GM21423 (cell line): ENCODE measurements around the gene DNAJC5.
"Not testable (repeated sequence)": the region's sequence is repeated elsewhere in the genome, so short reads cannot be mapped to it uniquely, and the experiment has no call there.

Experiments used
- ATAC-seq: cut with Tn5 transposase; IDR thresholded peaks from one replicate; pipeline ENCODE4 v1.9.1; 2021; ENCODE audit warnings: mild to moderate bottlenecking, moderate library complexity; ENCODE audit not compliant: unreplicated experiment

DNAJC5 gene

DNA sequence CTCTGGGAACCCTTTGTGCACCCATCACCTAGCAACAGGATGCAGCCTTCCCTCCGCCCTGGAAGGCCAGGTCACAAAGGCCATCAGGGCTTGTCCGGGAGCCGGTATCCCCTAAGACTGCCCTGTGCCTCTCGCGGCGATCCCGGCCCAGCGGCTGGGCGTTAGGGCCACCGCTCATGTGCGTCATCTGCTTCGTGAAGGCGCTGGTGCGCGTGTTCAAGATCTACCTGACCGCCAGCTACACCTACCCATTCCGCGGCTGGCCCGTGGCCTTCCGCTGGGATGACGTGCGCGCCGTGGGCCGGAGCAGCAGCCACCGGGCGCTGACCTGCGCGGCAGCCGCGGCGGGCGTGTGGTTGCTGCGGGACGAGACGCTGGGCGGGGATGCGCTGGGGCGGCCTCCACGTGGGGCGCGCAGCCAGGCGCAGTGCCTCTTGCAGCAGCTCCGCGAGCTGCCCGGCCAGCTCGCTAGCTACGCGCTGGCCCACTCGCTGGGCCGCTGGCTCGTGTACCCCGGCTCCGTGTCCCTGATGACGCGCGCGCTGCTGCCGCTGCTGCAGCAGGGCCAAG, 33.5 kb upstream of the DNAJC5 start, which contains the start of gene ABHD16B:
TSS of gene ABHD16B (plus strand) at position 134 of the 570 bp plus-strand sequence. CDS start at position 177, 43 bp downstream.
- ATAC-seq: no peak

- no peak for ATAC-seq
These were observed 32.7 kb upstream of the DNAJC5 start for GRCh38 chr20:63861981-63862901.

- no peak for ATAC-seq
These were observed 31.7 kb upstream of the DNAJC5 start for GRCh38 chr20:63863021-63863797.

GRCh38 chr20:63863798-63864544, 31.0 kb upstream of the DNAJC5 start:
- peak; percentile 68 for ATAC-seq

DNA sequence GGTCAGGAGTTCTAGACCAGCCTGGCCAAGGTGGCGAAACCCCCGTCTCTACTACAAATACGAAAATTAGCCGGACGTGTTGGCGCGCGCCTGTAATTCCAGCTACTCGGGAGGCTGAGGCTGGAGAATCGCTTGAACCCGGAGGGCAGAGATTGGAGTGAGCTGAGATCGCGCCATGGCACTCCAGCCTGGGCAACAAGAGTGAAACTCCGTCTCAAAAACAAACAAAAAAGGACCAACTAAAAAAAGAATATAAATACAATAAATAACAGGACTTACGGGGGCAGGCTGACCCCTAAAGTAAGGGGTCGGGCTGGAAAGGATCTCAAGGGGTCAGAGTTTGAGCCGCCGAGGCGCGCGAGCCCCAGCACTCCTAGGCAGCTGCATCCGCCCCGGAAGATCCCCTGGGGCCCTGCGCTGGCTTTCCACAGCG, 30.4 kb upstream of the DNAJC5 start:
- ATAC-seq: no peak

GRCh38 chr20:63864978-63865640, 29.8 kb upstream of the DNAJC5 start, which contains the start of gene TPD52L2:
TSS of gene TPD52L2 (plus strand) at chr20:63865270. CDS start at chr20:63865366, 96 bp downstream.
- peak; percentile 71 for ATAC-seq

- not testable (repeated sequence) for ATAC-seq
These were observed 27.9 kb upstream of the DNAJC5 start for GRCh38 chr20:63867042-63867441.

DNA sequence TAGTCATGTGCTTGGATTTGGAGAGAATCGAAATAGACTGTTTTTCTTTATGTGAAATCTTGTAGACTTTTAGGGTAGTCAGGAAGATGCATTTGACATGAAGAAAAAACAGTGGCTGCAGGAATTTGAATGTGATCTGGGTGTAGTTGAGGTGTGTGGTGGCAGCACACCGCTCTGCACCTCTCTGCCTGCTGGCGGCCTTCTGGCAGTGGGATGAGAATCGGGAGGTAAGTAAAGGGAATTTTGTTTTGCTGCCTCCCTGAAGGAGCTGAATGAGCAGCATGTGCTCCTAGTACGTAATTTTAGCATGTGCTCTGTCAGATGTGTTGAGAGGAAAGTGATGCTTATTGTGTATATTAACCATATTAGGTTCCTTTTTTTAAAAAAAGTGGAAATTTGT, 26.7 kb upstream of the DNAJC5 start:
- ATAC-seq: no peak

- ATAC-seq: no peak
These were observed 21.4 kb upstream of the DNAJC5 start for GRCh38 chr20:63873477-63873971.

DNA sequence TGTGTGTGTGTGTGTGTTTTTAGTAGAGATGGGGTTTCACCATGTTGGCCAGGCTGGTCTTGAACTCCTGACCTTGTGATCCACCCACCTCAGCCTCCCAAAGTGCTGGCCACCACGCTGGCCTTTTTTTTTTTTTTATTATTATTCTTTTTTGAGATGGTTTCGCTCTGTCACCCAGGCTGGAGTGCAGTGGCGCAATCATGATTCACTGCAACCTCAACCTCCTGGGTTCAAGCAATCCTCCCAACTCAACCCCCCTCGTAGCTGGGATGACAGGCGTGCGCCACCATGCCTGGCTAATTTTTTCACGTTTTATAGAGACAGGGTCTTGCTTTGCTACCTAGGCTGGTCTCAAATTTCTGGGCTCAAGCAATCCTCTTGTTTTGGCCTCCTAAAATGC, 20.7 kb upstream of the DNAJC5 start:
- not testable (repeated sequence) for ATAC-seq

- no peak for ATAC-seq
These were observed 18.4 kb upstream of the DNAJC5 start for GRCh38 chr20:63876489-63877036.

DNA sequence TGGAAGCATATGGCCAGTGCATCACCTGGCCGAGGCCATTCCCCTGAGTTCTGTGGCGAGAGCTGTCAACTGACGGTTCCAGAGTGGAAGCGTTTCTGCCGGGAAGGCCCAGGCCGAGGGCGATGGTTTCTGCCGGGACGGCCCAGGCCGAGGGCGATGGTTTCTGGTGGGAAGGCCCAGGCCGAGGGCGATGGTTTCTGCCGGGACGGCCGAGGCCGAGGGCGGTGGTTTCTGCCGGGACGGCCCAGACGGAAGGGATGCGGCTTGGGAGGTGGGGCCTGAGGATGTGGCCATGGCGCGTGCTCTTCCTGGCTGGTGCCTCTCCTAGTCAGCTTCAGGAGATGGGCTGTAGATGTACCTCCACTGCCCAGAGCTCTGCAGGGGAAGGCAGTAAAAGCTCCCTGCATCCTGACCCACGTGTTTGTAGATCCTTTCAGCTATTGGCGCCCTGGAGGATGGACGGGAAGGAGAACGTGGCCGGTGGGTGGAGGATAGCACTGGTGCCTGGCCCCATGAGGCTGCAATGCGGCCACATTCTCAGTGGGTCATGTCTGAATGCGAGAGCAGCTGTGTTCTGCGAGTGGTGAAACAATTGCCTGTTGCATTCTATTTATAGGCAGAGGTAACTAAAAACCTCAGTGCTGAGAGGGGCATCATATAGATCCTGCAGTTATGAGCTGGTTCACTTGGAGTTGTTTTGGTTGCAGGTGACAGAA, 17.0 kb upstream of the DNAJC5 start:
- no peak for ATAC-seq

DNA sequence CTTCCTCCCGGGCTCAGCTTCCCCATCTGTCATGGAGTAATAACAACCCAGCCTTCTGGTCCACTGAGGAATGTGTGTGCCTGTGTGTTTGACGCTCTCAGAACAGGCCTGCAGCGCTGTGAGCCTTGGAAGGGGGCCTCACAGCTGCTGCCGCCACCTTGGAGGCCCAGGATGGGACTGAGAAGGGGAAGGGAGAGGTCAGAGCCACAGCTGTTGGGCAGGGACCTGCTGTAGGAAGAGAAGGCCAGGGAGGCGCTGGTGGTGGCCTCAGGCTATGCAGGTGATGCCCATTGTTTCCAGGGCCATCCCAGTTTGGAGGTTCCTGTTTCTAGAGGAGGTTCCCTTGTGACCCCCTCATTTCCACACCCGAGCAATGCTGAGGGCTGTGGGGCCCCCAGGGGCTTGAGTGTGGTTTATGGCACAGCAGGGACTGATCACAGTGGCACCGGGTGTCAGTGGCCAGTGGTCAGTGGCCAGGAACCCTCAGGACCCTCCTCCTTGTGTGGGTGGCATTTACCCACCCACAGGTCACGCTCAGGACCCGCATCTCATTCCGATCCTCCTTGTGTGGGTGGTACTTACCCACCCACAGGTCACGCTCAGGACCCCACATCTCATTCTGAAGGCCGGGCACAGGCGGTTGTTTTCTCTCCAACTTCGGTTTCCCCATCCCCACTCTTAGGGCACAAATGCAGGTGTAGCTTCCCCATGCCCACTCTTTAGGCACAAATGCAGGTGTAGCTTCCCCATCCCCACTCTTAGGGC, 15.8 kb upstream of the DNAJC5 start:
- ATAC-seq: no peak

DNA sequence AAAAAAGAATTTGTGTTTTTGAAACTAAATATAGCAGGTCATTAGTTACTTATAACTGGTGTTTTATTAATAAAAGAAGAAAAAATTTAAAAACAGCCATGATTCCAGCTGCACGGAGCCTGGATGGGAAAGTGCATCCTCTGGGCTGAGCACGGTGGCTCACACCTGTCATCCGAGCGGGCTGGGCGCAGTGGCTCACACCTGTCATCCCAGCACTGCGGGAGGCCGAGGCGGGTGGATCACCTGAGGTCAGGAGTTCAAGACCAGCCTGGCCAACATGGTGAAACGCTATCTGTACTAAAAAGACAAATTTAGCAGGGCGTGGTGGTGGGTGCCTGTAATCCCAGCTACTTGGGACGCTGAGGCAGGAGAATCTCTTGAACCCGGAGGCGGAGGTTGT, 14.0 kb upstream of the DNAJC5 start:
- not testable (repeated sequence) for ATAC-seq

- ATAC-seq: no peak
These were observed 13.3 kb upstream of the DNAJC5 start for GRCh38 chr20:63881451-63882226.

GRCh38 chr20:63882257-63883200, 12.4 kb upstream of the DNAJC5 start:
- ATAC-seq: no peak
